H1 (cell line): Measurements from ENCODE around the gene DBH. TPM values are rescaled to one million over a fixed set of nuclear protein-coding genes. Genes with fewer than 3 reads are reported as not detected.

ENCODE experiments used
- BCL11A ChIP-seq, 2 experiments: IDR thresholded peaks; one replicate each; pipeline ENCODE4 v1.6.1; 2011; ENCODE audit warnings: low read depth in 2 of 2, low read length in 2 of 2, mild to moderate bottlenecking in 2 of 2
- EZH2 ChIP-seq: fragments of 200-600 bp; sonication (generic); IDR thresholded peaks from 2 replicates; pipeline ENCODE4 v1.7.1; 2012; ENCODE audit warnings: low read depth, mild to moderate bottlenecking, moderate library complexity, low read length, inconsistent platforms; ENCODE audit not compliant: severe bottlenecking
- GABPA ChIP-seq: IDR thresholded peaks from 2 replicates; pipeline ENCODE4 v1.6.1; 2011; ENCODE audit warnings: mild to moderate bottlenecking, low read length, moderate library complexity, borderline replicate concordance; ENCODE audit not compliant: insufficient read depth
- polyA plus RNA-seq, 7 experiments: library from polyadenylated mRNA; depleted of rRNA in 3 of 7; stranded (reverse) in 5 of 7; unstranded in 2 of 7; fragments of >200 nt in 5 of 7; fragments of 200-250 nt in 2 of 7; gene quantifications; 1 replicate in 5 of 7; 2 replicates in 1 of 7; 4 replicates in 1 of 7; pipeline versions ENCODE4 v1.2.1 to v1.2.3, GENCODE V29; 2011 to 2013; ENCODE audit warnings: missing spikeins in 2 of 7, mixed read lengths in 2 of 7
- total RNA-seq: library from RNA; stranded (reverse); fragmentation: NEBNext Ultra II Directional; extraction: Animal tissue kit (Norgen Biotek cat#: 25700); gene quantifications from 2 replicates; pipeline ENCODE4 v1.2.1, GENCODE V29; 2021
- TF ChIP-seq, protein P1 (sequence below), 3 experiments: IDR thresholded peaks; 1 replicate in 2 of 3; 2 replicates in 1 of 3; pipeline versions ENCODE4 v1.5.1 to v1.6.1; 2011; ENCODE audit warnings: low read length in 3 of 3, mild to moderate bottlenecking in 3 of 3, inconsistent platforms in 2 of 3, low read depth in 1 of 3, moderate library complexity in 1 of 3; ENCODE audit not compliant: insufficient read depth in 1 of 3; ENCODE audit errors: control extremely low read depth in 1 of 3

The DBH gene
- total and polyA plus RNA-seq, 2 of the 8 experiments (the other 6 are each of a cell fraction or from before 2014, with no cell fraction given) = 0.18 TPM; not detected in 1

DNA sequence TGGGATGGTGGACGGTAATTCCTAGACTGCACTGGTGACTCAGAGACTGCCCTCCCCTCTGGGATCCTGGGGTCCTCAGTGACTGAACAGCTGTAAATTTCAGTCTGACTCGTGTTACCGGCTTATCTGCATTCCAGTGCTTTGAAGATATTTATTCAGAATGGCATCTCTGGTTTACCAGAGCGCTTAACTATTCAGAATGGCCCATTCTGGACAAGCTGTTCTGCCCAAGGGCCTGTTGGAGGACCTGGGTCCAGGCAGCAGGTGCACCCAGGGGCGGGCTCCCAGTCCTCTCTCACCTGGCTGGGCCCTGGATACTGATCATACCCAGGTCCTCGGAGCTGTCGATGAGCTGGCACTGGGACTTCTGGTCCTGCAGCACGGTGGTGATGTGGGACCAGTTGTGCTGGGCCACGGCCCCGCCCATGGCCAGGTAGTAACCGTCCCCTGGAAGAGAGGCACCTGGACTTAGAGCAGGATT, 54.0 kb downstream of the DBH start (continued):
- TF ChIP-seq, protein P1, sequence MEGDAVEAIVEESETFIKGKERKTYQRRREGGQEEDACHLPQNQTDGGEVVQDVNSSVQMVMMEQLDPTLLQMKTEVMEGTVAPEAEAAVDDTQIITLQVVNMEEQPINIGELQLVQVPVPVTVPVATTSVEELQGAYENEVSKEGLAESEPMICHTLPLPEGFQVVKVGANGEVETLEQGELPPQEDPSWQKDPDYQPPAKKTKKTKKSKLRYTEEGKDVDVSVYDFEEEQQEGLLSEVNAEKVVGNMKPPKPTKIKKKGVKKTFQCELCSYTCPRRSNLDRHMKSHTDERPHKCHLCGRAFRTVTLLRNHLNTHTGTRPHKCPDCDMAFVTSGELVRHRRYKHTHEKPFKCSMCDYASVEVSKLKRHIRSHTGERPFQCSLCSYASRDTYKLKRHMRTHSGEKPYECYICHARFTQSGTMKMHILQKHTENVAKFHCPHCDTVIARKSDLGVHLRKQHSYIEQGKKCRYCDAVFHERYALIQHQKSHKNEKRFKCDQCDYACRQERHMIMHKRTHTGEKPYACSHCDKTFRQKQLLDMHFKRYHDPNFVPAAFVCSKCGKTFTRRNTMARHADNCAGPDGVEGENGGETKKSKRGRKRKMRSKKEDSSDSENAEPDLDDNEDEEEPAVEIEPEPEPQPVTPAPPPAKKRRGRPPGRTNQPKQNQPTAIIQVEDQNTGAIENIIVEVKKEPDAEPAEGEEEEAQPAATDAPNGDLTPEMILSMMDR (IDR thresholded peaks at IDR 0.05; ENCODE audit: control extremely low read depth in 1 of 3, insufficient read depth in 1 of 3, low read depth in 1 of 3, low read length in 3 of 3) = no peak
- TF ChIP-seq EZH2 = no peak
- no peak for TF ChIP-seq BCL11A (IDR thresholded peaks at IDR 0.05; ENCODE audit: low read depth in 2 of 2, low read length in 2 of 2)
- no peak for TF ChIP-seq GABPA
